ENCODE measurements around the gene ZDHHC14.
"Not testable (repeated sequence)": the region's sequence is repeated elsewhere in the genome, so short reads cannot be mapped to it uniquely, and the experiment has no call there.

The ZDHHC14 gene

GRCh38 chr6:157380779-157381561 is at the start of gene ZDHHC14:
Gene ZDHHC14, plus strand, starts transcription at chr6:157381190.
- FAIRE-seq, result no peak

- FAIRE-seq, result no peak
Measured at GRCh38 chr6:157332813-157333212, 48.2 kb upstream of the ZDHHC14 start.

- no peak for FAIRE-seq
Measured at GRCh38 chr6:157333537-157333936, 47.5 kb upstream of the ZDHHC14 start.

GRCh38 chr6:157333956-157334355 is 47.0 kb upstream of the ZDHHC14 start:
- no peak for FAIRE-seq

- FAIRE-seq, result no peak
Measured at GRCh38 chr6:157335829-157336228, 45.2 kb upstream of the ZDHHC14 start.

- FAIRE-seq, result not testable (repeated sequence)
Measured at GRCh38 chr6:157337276-157337675, 43.7 kb upstream of the ZDHHC14 start.

GRCh38 chr6:157337751-157338150 is 43.2 kb upstream of the ZDHHC14 start:
- FAIRE-seq, result no peak

GRCh38 chr6:157339432-157339831 is 41.6 kb upstream of the ZDHHC14 start:
- no peak for FAIRE-seq

GRCh38 chr6:157343732-157344131 is 37.3 kb upstream of the ZDHHC14 start:
- FAIRE-seq, result no peak

GRCh38 chr6:157346373-157346772 is 34.6 kb upstream of the ZDHHC14 start:
- no peak for FAIRE-seq

- FAIRE-seq, result no peak
Measured at GRCh38 chr6:157358287-157358686, 22.7 kb upstream of the ZDHHC14 start.

GRCh38 chr6:157361886-157362285 is 19.1 kb upstream of the ZDHHC14 start:
- FAIRE-seq, result no peak

GRCh38 chr6:157364705-157365104 is 16.3 kb upstream of the ZDHHC14 start:
- no peak for FAIRE-seq

GRCh38 chr6:157366648-157367047 is 14.3 kb upstream of the ZDHHC14 start:
- FAIRE-seq, result no peak

- FAIRE-seq, result no peak
Measured at GRCh38 chr6:157368359-157369049, 12.5 kb upstream of the ZDHHC14 start.

- no peak for FAIRE-seq
Measured at GRCh38 chr6:157370755-157371154, 10.2 kb upstream of the ZDHHC14 start.

GRCh38 chr6:157372501-157373280 is 8.3 kb upstream of the ZDHHC14 start:
- FAIRE-seq, result no peak

GRCh38 chr6:157374889-157375443 is 6.0 kb upstream of the ZDHHC14 start:
- no peak for FAIRE-seq

GRCh38 chr6:157376241-157376640 is 4.7 kb upstream of the ZDHHC14 start:
- no peak for FAIRE-seq

GRCh38 chr6:157376706-157377230 is 4.2 kb upstream of the ZDHHC14 start:
- no peak for FAIRE-seq

GRCh38 chr6:157379656-157380457 is 1.1 kb upstream of the ZDHHC14 start:
- FAIRE-seq, result no peak

GRCh38 chr6:157380458-157380778 is 572 bp upstream of the ZDHHC14 start:
- FAIRE-seq, result no peak
